Measurements from ENCODE around the gene TSHB.

DNA sequence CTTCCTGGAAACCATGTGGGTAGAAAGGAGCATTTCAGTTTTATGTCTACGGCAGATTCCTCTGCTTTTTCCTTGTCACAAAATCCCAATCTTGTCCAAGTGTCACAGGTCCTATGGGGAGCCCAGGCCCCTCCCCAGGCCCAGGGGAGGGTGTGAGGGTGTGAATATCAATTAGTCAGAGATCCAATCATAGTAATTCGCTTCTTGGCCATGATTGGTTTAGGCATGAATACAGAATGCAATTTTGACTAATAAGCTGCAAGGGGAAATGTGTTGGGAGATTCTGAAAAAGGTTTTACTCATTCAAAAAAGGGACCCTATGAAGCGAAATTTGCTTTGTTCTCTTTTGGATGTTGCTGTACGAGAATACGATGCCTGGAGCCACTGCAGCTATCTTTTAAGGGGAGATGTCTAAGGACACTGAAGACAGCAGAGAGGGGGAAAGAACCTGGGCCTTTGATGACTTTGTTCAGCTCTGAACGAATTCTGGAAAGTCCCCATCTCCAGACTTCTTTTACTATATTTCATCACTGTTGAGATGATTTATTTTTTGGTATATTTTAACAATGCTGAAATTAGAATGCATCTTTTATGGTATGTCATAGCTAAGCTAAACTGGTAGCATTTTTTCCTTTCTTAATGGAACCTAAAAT, 41.5 kb downstream of the TSHB start:
- TF ChIP-seq, protein P1, sequence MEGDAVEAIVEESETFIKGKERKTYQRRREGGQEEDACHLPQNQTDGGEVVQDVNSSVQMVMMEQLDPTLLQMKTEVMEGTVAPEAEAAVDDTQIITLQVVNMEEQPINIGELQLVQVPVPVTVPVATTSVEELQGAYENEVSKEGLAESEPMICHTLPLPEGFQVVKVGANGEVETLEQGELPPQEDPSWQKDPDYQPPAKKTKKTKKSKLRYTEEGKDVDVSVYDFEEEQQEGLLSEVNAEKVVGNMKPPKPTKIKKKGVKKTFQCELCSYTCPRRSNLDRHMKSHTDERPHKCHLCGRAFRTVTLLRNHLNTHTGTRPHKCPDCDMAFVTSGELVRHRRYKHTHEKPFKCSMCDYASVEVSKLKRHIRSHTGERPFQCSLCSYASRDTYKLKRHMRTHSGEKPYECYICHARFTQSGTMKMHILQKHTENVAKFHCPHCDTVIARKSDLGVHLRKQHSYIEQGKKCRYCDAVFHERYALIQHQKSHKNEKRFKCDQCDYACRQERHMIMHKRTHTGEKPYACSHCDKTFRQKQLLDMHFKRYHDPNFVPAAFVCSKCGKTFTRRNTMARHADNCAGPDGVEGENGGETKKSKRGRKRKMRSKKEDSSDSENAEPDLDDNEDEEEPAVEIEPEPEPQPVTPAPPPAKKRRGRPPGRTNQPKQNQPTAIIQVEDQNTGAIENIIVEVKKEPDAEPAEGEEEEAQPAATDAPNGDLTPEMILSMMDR (IDR thresholded peaks at IDR 0.05; ENCODE audit: low read depth, low read length), result no peak
- TF ChIP-seq EZH2phosphoT487 (IDR thresholded peaks at IDR 0.05; ENCODE audit: low read depth), result no peak
